Stomach smooth muscle (tissue), 2 donors: Measurements from ENCODE around the gene ZNF268.
"Not testable (repeated sequence)": the region's sequence is repeated elsewhere in the genome, so short reads cannot be mapped to it uniquely, and the experiment has no call there.

Experiments used
- H3K27ac ChIP-seq: one replicate; pipeline ENCODE4 v1.7.0; 2013; ENCODE audit warnings: mild to moderate bottlenecking, low read length, inconsistent platforms
- H3K27me3 ChIP-seq, 2 donors: one replicate each; pipeline ENCODE4 v1.7.0; 2013; ENCODE audit warnings: low read length in 2 of 2; ENCODE audit not compliant: insufficient read depth in 2 of 2, control insufficient read depth in 1 of 2
- H3K36me3 ChIP-seq, 2 donors: one replicate each; pipeline ENCODE4 v1.7.0; 2013; ENCODE audit warnings: low read length in 2 of 2; ENCODE audit not compliant: control insufficient read depth in 2 of 2, insufficient read depth in 2 of 2
- H3K4me1 ChIP-seq: one replicate; pipeline ENCODE4 v1.7.0; 2013; ENCODE audit warnings: low read length; ENCODE audit not compliant: control insufficient read depth, insufficient read depth
- H3K4me3 ChIP-seq, 2 donors: one replicate each; pipeline ENCODE4 v1.7.0; 2013; ENCODE audit warnings: low read length in 2 of 2
- H3K9ac ChIP-seq, 2 donors: one replicate each; pipeline ENCODE4 v1.7.0; 2013; ENCODE audit warnings: low read length in 2 of 2, mild to moderate bottlenecking in 1 of 2
- H3K9me3 ChIP-seq, 2 donors: one replicate each; pipeline ENCODE4 v1.7.0; 2013; ENCODE audit warnings: low read length in 2 of 2; ENCODE audit not compliant: control insufficient read depth in 2 of 2
- donor health status: healthy.
- donor health status: Pancreatic carcinoma.

ZNF268 gene

DNA sequence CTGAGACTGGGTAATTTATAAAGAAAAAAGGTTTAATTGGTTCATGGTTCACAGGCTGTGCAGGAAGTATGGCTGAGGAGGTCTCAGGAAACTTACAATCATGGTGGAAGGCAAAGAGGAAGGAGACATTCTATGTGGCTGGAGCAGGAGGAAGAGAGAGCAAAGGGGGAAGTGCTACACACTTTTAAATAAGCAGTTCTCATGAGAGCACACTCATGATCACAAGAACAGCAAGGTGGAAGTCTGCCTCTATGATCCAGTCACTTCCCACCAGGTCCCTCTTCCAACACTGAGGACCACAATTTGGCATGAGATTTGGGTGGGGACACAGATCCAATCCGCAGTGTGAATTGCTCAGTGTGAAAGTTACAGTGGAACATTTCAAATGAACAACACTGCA is 74.5 kb downstream of the ZNF268 start:
- H3K36me3 ChIP-seq, H3K9ac ChIP-seq, H3K4me1 ChIP-seq, H3K27me3 ChIP-seq, H3K9me3 ChIP-seq, H3K4me3 ChIP-seq, H3K27ac ChIP-seq: not testable (repeated sequence)

DNA sequence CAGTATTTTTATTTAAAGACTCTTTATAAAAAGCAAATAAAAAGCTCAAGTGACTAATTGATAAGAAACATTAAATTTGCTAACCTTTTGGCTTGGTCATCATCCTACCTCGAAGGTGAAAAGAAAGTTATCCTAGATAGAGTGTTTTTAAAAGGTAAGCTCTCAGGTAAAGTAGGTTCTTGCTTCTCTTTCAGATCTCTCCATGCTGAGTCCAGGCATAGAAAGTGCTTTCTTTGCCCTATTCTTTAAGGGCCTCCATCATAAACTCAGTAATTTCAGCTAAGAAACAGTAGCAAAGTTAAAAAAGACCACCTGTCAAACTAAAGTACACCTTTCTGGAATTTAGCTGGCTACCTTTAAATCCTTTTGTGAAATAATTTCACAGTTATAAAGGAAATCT is 75.0 kb downstream of the ZNF268 start:
- Histone ChIP-seq H3K4me1 (no peaks in the 10 kb centered on the region), H3K9me3 (no peaks in the 10 kb centered on the region), H3K4me3 (no peak overlapping the region), H3K27me3 (no peaks in the 10 kb centered on the region), H3K36me3 (no peaks in the 10 kb centered on the region), H3K27ac (no peak overlapping the region), H3K9ac (no peak overlapping the region)

DNA sequence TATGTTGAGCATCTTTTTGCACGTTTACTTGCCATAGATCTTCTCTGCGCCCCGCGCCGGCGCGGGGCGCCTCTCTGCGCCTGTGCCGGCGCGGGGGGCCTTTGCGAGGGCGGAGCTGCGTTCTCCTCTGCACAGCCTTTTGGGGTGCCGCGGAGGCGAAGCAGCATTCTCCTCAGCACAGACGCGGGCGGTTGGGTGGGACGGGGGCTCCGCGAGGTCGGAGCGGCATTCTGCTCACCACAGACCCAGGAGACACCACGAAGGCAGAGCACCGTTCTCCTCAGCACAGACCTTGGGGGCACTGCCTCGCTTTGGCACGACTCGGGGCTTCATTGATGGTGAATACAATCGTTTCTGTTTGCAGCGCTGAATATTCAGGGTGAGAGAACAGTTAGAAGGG is 82.9 kb downstream of the ZNF268 start:
- H3K4me3 ChIP-seq = no peak overlapping the region
- no peak overlapping the region for H3K27ac ChIP-seq
- H3K4me1 ChIP-seq = no peaks in the 10 kb centered on the region

More for the DNA sequence above, 82.9 kb downstream of the ZNF268 start:
- Histone ChIP-seq H3K27me3 (no peaks in the 10 kb centered on the region), H3K9ac (no peak overlapping the region), H3K9me3 (no peaks in the 10 kb centered on the region), H3K36me3 (no peaks in the 10 kb centered on the region)
